WTC11 (cell line): ENCODE results near the gene CARD11. TPM values are rescaled to one million over a fixed set of nuclear protein-coding genes. Genes with fewer than 3 reads are reported as not detected.
"Not testable (repeated sequence)": the region's sequence is repeated elsewhere in the genome, so short reads cannot be mapped to it uniquely, and the experiment has no call there.

ENCODE experiments used
- ATAC-seq: fragments of 200-7000 bp; cut with Tn5 transposase; 2 replicates; pipeline ENCODE4 v1.10.0; 2021; ENCODE audit warnings: mild to moderate bottlenecking, moderate library complexity
- CTCF ChIA-PET: fragments of 300-600 bp; sonication (Branson Sonifier 250); formaldehyde crosslinking; loops from one replicate; lab custom pipeline; 2021; ENCODE audit warnings: antibody characterized with exemption; lab: Charles Lee
- POLR2A ChIA-PET: fragments of 350-600 bp; sonication (Branson Sonifier 250); formaldehyde crosslinking; loops from one replicate; lab custom pipeline; 2021; ENCODE audit warnings: antibody characterized with exemption; lab: Charles Lee
- DNase-seq: peaks from one replicate; pipeline ENCODE4 v3.0.0; 2021; ENCODE audit warnings: low spot score
- H3K27ac Mint-ChIP-seq: 2 replicates; pipeline ENCODE4 v1.8.0; 2021; ENCODE audit warnings: mixed read lengths
- H3K27me3 Mint-ChIP-seq: 2 replicates; pipeline ENCODE4 v1.8.0; 2021; ENCODE audit warnings: low read depth, mild to moderate bottlenecking, moderate library complexity, mixed read lengths
- H3K36me3 Mint-ChIP-seq: 2 replicates; pipeline ENCODE4 v1.8.0; 2021; ENCODE audit warnings: mixed read lengths
- H3K4me1 Mint-ChIP-seq: 2 replicates; pipeline ENCODE4 v1.8.0; 2022; ENCODE audit warnings: mixed read lengths
- H3K4me3 Mint-ChIP-seq: 2 replicates; pipeline ENCODE4 v1.8.0; 2021; ENCODE audit warnings: mild to moderate bottlenecking, moderate library complexity, mixed read lengths
- H3K9me3 Mint-ChIP-seq: 2 replicates; pipeline ENCODE4 v1.8.0; 2021; ENCODE audit warnings: mixed read lengths
- CBFB ChIP-seq: sonication (generic); formaldehyde crosslinking; IDR thresholded peaks from 2 replicates; pipeline ENCODE4 v1.8.1; 2022; ENCODE audit warnings: mild to moderate bottlenecking, low read depth, missing genetic modification reagents
- ELF4 ChIP-seq: sonication (generic); formaldehyde crosslinking; IDR thresholded peaks from 2 replicates; pipeline ENCODE4 v1.8.1; 2022; ENCODE audit warnings: low read depth, mild to moderate bottlenecking, moderate library complexity, missing genetic modification reagents
- EMX1 ChIP-seq: fragments of 250-450 bp; sonication (Bioruptor Pico); IDR thresholded peaks from 2 replicates; pipeline ENCODE4 v1.8.0; 2021; ENCODE audit warnings: mild to moderate bottlenecking
- GRHL2 ChIP-seq: fragments of 250-450 bp; sonication (Bioruptor Pico); IDR thresholded peaks from 2 replicates; pipeline ENCODE4 v1.8.0; 2022; ENCODE audit warnings: mild to moderate bottlenecking, moderate library complexity; ENCODE audit not compliant: insufficient replicate concordance, severe bottlenecking
- HMGA2 ChIP-seq: fragments of 250-450 bp; sonication (Bioruptor Pico); IDR thresholded peaks from 2 replicates; pipeline ENCODE4 v1.4.0; 2021; ENCODE audit warnings: mild to moderate bottlenecking, moderate library complexity
- MXD4 ChIP-seq: fragments of 250-450 bp; sonication (Bioruptor Pico); IDR thresholded peaks from 2 replicates; pipeline ENCODE4 v1.8.0; 2021; ENCODE audit warnings: mild to moderate bottlenecking, moderate library complexity, borderline replicate concordance
- NR3C1 ChIP-seq: sonication (generic); formaldehyde crosslinking; conservative IDR thresholded peaks from 2 replicates; pipeline ENCODE4 v1.8.1; 2023; ENCODE audit warnings: low read depth, mild to moderate bottlenecking, missing genetic modification reagents
- RELA ChIP-seq: sonication (generic); formaldehyde crosslinking; IDR thresholded peaks from 2 replicates; pipeline ENCODE4 v1.8.1; 2022; ENCODE audit warnings: missing genetic modification reagents, mild to moderate bottlenecking, borderline replicate concordance
- SMAD3 ChIP-seq: sonication (generic); formaldehyde crosslinking; IDR thresholded peaks from 2 replicates; pipeline ENCODE4 v1.8.0; 2022; ENCODE audit warnings: missing genetic modification reagents, mild to moderate bottlenecking, borderline replicate concordance
- TEAD4 ChIP-seq: sonication (generic); formaldehyde crosslinking; IDR thresholded peaks from 2 replicates; pipeline ENCODE4 v1.8.0; 2022; ENCODE audit warnings: mild to moderate bottlenecking, missing genetic modification reagents
- TP53 ChIP-seq: sonication (generic); formaldehyde crosslinking; IDR thresholded peaks from 2 replicates; pipeline ENCODE4 v1.8.1; 2023; ENCODE audit warnings: mild to moderate bottlenecking, missing genetic modification reagents
- ZNF121 ChIP-seq: sonication (generic); formaldehyde crosslinking; IDR thresholded peaks from 2 replicates; pipeline ENCODE4 v1.8.0; 2023; ENCODE audit warnings: missing genetic modification reagents
- ZNF232 ChIP-seq: sonication (generic); formaldehyde crosslinking; IDR thresholded peaks from 2 replicates; pipeline ENCODE4 v1.8.0; 2022; ENCODE audit warnings: mild to moderate bottlenecking, missing genetic modification reagents
- ZNF263 ChIP-seq: sonication (generic); formaldehyde crosslinking; IDR thresholded peaks from 2 replicates; pipeline ENCODE4 v1.8.1; 2022; ENCODE audit warnings: low read depth, mild to moderate bottlenecking, moderate library complexity, missing genetic modification reagents
- total RNA-seq: library from RNA; stranded (reverse); gene quantifications from 3 replicates; pipeline ENCODE4 v1.2.3, GENCODE V29; 2021
- TF ChIP-seq, protein P1 (sequence below): fragments of 250-450 bp; sonication (Bioruptor Pico); IDR thresholded peaks from 2 replicates; pipeline ENCODE4 v1.9.0; 2021; ENCODE audit warnings: mild to moderate bottlenecking, borderline replicate concordance
- TF ChIP-seq, protein P2 (sequence below): sonication (generic); formaldehyde crosslinking; conservative IDR thresholded peaks from 2 replicates; pipeline ENCODE4 v1.8.1; 2023; ENCODE audit warnings: mild to moderate bottlenecking, low read depth, missing genetic modification reagents, moderate library complexity
- TF ChIP-seq, protein P3 (sequence below): sonication (generic); formaldehyde crosslinking; IDR thresholded peaks from 2 replicates; pipeline ENCODE4 v1.8.1; 2022; ENCODE audit warnings: mild to moderate bottlenecking, moderate library complexity, missing genetic modification reagents
- TF ChIP-seq, protein P4 (sequence below): sonication (generic); formaldehyde crosslinking; IDR thresholded peaks from 2 replicates; pipeline ENCODE4 v1.8.0; 2022; ENCODE audit warnings: mild to moderate bottlenecking, missing genetic modification reagents
- TF ChIP-seq, protein P5 (sequence below): sonication (generic); formaldehyde crosslinking; IDR thresholded peaks from 2 replicates; pipeline ENCODE4 v1.8.1; 2022; ENCODE audit warnings: mild to moderate bottlenecking, missing genetic modification reagents, moderate library complexity, borderline replicate concordance
- TF ChIP-seq, protein P6 (sequence below): fragments of 250-450 bp; sonication (Bioruptor Pico); IDR thresholded peaks from 2 replicates; pipeline ENCODE4 v1.9.0; 2021; ENCODE audit warnings: moderate library complexity, mild to moderate bottlenecking, inconsistent platforms, borderline replicate concordance

Gene CARD11
- total RNA-seq, 1 experiment from 2014 or later, result 40.8 TPM

DNA sequence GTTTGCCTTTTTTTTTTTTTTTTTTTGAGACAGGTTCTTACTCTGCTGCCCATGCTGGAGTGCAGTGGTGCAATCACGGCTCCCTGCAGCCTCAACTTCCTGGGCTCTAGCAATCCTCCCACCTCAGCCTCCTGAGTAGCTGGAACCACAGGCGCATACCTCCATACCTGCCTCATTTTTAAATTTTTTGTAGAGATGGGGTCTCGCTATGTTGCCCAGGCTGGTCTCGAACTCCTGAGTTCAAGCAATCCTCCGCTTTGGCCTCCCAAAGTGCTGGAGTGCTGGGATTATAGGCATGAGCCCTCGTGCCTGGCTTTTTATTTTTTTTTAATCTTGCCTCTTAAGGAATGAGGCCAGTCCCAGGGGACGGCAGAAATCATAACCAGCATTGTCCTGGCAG is 5.7 kb downstream of the CARD11 start:
- CTCF ChIA-PET, H3K4me3 Mint-ChIP-seq, POLR2A ChIA-PET, H3K36me3 Mint-ChIP-seq, H3K27me3 Mint-ChIP-seq, DNase-seq, H3K27ac Mint-ChIP-seq, ATAC-seq, H3K9me3 Mint-ChIP-seq: not testable (repeated sequence)
- peaks cover 12% of the 10 kb centered on the region for H3K4me1 Mint-ChIP-seq
- TF ChIP-seq ZNF121 (CRISPR knock-in tag), result peak; percentile 56; the same call in 1 of the 2 replicates

DNA sequence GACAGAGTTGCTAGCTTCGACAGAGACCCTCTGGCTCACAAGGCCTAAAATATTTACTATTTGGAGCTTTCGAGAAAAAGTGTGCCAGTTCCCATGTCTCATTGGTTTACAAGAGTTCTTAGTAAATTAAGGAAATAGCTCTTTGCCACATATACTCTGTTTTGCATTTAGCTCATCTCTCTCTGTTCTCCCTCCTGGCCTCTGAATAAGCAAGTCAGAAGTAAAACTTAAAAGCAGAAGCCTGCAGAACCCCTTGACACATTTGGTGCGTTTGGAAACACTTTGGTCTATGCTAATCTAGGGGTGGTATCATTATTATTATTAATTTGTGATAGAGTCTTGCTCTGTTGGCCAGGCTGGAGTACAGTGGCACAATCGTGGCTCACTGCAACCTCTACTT is 6.4 kb downstream of the CARD11 start:
- Mint-ChIP-seq H3K36me3 (peaks cover 2% of the 10 kb centered on the region; the same call in 1 of the 2 replicates), H3K4me1 (peaks cover 6% of the 10 kb centered on the region), H3K9me3 (no peaks in the 10 kb centered on the region), H3K4me3 (no peak overlapping the region), H3K27me3 (no peaks in the 10 kb centered on the region), H3K27ac (no peak overlapping the region)
- ChIA-PET CTCF (no interaction called here), POLR2A (no interaction called here)
- DNase-seq (no peak), ATAC-seq (no peak)
- TF ChIP-seq RELA (CRISPR knock-in tag), result no peak
- TF ChIP-seq, protein P1, sequence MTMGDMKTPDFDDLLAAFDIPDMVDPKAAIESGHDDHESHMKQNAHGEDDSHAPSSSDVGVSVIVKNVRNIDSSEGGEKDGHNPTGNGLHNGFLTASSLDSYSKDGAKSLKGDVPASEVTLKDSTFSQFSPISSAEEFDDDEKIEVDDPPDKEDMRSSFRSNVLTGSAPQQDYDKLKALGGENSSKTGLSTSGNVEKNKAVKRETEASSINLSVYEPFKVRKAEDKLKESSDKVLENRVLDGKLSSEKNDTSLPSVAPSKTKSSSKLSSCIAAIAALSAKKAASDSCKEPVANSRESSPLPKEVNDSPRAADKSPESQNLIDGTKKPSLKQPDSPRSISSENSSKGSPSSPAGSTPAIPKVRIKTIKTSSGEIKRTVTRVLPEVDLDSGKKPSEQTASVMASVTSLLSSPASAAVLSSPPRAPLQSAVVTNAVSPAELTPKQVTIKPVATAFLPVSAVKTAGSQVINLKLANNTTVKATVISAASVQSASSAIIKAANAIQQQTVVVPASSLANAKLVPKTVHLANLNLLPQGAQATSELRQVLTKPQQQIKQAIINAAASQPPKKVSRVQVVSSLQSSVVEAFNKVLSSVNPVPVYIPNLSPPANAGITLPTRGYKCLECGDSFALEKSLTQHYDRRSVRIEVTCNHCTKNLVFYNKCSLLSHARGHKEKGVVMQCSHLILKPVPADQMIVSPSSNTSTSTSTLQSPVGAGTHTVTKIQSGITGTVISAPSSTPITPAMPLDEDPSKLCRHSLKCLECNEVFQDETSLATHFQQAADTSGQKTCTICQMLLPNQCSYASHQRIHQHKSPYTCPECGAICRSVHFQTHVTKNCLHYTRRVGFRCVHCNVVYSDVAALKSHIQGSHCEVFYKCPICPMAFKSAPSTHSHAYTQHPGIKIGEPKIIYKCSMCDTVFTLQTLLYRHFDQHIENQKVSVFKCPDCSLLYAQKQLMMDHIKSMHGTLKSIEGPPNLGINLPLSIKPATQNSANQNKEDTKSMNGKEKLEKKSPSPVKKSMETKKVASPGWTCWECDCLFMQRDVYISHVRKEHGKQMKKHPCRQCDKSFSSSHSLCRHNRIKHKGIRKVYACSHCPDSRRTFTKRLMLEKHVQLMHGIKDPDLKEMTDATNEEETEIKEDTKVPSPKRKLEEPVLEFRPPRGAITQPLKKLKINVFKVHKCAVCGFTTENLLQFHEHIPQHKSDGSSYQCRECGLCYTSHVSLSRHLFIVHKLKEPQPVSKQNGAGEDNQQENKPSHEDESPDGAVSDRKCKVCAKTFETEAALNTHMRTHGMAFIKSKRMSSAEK (CRISPR knock-in tag), result no peak
- TF ChIP-seq HMGA2, result no peak
- TF ChIP-seq NR3C1 (CRISPR knock-in tag), result no peak
- no peak for TF ChIP-seq SMAD3 (CRISPR knock-in tag)
- TF ChIP-seq, protein P2, sequence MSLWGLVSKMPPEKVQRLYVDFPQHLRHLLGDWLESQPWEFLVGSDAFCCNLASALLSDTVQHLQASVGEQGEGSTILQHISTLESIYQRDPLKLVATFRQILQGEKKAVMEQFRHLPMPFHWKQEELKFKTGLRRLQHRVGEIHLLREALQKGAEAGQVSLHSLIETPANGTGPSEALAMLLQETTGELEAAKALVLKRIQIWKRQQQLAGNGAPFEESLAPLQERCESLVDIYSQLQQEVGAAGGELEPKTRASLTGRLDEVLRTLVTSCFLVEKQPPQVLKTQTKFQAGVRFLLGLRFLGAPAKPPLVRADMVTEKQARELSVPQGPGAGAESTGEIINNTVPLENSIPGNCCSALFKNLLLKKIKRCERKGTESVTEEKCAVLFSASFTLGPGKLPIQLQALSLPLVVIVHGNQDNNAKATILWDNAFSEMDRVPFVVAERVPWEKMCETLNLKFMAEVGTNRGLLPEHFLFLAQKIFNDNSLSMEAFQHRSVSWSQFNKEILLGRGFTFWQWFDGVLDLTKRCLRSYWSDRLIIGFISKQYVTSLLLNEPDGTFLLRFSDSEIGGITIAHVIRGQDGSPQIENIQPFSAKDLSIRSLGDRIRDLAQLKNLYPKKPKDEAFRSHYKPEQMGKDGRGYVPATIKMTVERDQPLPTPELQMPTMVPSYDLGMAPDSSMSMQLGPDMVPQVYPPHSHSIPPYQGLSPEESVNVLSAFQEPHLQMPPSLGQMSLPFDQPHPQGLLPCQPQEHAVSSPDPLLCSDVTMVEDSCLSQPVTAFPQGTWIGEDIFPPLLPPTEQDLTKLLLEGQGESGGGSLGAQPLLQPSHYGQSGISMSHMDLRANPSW (CRISPR knock-in tag), result no peak
- TF ChIP-seq, protein P3, sequence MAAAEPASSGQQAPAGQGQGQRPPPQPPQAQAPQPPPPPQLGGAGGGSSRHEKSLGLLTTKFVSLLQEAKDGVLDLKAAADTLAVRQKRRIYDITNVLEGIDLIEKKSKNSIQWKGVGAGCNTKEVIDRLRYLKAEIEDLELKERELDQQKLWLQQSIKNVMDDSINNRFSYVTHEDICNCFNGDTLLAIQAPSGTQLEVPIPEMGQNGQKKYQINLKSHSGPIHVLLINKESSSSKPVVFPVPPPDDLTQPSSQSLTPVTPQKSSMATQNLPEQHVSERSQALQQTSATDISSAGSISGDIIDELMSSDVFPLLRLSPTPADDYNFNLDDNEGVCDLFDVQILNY, result no peak
- no peak for TF ChIP-seq MXD4 (CRISPR knock-in tag)
- no peak for TF ChIP-seq TP53 (CRISPR knock-in tag)
- no peak for TF ChIP-seq CBFB (CRISPR knock-in tag)
- TF ChIP-seq GRHL2, result no peak
- TF ChIP-seq, protein P4, sequence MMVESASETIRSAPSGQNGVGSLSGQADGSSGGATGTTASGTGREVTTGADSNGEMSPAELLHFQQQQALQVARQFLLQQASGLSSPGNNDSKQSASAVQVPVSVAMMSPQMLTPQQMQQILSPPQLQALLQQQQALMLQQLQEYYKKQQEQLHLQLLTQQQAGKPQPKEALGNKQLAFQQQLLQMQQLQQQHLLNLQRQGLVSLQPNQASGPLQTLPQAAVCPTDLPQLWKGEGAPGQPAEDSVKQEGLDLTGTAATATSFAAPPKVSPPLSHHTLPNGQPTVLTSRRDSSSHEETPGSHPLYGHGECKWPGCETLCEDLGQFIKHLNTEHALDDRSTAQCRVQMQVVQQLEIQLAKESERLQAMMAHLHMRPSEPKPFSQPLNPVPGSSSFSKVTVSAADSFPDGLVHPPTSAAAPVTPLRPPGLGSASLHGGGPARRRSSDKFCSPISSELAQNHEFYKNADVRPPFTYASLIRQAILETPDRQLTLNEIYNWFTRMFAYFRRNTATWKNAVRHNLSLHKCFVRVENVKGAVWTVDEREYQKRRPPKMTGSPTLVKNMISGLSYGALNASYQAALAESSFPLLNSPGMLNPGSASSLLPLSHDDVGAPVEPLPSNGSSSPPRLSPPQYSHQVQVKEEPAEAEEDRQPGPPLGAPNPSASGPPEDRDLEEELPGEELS (CRISPR knock-in tag), result no peak
- TF ChIP-seq ZNF263 (CRISPR knock-in tag), result no peak
- TF ChIP-seq, protein P5, sequence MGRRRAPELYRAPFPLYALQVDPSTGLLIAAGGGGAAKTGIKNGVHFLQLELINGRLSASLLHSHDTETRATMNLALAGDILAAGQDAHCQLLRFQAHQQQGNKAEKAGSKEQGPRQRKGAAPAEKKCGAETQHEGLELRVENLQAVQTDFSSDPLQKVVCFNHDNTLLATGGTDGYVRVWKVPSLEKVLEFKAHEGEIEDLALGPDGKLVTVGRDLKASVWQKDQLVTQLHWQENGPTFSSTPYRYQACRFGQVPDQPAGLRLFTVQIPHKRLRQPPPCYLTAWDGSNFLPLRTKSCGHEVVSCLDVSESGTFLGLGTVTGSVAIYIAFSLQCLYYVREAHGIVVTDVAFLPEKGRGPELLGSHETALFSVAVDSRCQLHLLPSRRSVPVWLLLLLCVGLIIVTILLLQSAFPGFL (CRISPR knock-in tag), result no peak
- TF ChIP-seq, protein P6, sequence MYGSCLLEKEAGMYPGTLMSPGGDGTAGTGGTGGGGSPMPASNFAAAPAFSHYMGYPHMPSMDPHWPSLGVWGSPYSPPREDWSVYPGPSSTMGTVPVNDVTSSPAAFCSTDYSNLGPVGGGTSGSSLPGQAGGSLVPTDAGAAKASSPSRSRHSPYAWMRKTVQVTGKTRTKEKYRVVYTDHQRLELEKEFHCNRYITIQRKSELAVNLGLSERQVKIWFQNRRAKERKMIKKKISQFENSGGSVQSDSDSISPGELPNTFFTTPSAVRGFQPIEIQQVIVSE (CRISPR knock-in tag), result no peak
- no peak for TF ChIP-seq ELF4
- no peak for TF ChIP-seq ZNF232 (CRISPR knock-in tag)
- TF ChIP-seq TEAD4 (CRISPR knock-in tag), result no peak
- TF ChIP-seq EMX1, result no peak
